ENCODE measurements around the gene CLOCK. TPM values are rescaled to one million over a fixed set of nuclear protein-coding genes. Genes with fewer than 3 reads are reported as not detected.

Gene CLOCK
- total and polyA plus RNA-seq, 5 donors from 2014 or later, result 4.6 to 16.6 (median 7.9) TPM

DNA sequence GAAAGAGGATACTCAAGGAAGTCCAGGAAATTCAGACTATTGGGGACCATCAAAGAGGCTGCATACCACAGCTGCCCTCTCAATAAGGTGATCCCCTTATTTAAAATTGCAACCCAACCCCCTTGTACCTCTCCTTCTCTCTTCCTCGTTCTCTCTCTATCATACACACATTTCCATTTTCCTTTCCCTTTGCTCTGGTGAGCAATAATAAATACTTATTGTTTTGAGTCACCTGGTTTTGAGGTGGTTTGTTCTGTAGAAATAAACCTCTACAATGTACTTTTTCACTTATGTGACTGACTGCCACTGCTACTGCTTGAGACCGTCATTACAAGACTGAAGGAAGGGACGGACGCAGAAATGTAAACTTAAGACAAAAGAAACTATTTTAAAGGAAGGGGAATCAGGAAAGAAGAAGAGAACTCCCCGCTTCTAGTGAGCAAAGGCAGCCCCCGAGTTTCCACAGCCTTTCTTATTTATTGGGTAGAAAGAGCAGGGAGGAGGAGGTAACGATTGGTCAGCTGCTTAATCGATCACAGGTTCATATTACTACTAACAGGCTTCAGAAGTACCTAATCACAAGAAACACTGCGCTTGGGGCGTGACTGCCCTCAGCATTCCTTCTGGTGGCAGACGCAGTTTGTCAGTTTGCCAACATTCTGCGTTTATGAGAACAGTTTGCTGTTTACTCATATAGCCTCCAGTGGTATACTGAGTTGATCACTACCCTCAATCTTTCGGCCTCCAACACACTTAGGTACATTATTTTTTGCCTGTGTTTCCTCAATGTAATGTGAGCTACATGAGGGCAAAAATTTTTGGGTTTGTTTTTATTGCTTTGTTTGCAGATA is 167.9 kb downstream of the CLOCK start:
- H3K27me3 ChIP-seq (ENCODE audit: control insufficient read depth, insufficient read depth, low read length), result no peaks in the 10 kb centered on the region
- H3K4me3 Mint-ChIP-seq, result no peak overlapping the region
- no peak overlapping the region for H3K27ac Mint-ChIP-seq
- H3K27ac ChIP-seq (ENCODE audit: insufficient read depth, low read length, poor library complexity, severe bottlenecking), result no peak overlapping the region
- no peak for ATAC-seq (ENCODE audit: low read depth in 2 of 2)
- no peak for DNase-seq
- no peak overlapping the region for H3K4me3 ChIP-seq (ENCODE audit: low read depth, low read length)
- H3K36me3 Mint-ChIP-seq, result no peaks in the 10 kb centered on the region
- H3K9me3 Mint-ChIP-seq, result no peaks in the 10 kb centered on the region
- no peaks in the 10 kb centered on the region for H3K9me3 ChIP-seq (ENCODE audit: control insufficient read depth in 2 of 2, low read length in 2 of 2)
- no peaks in the 10 kb centered on the region for H3K4me1 ChIP-seq (ENCODE audit: control insufficient read depth, insufficient read depth, low read length, poor library complexity, severe bottlenecking)
- H3K36me3 ChIP-seq (ENCODE audit: control insufficient read depth, insufficient read depth, low read length), result no peaks in the 10 kb centered on the region
- H3K4me1 Mint-ChIP-seq, result no peaks in the 10 kb centered on the region
- H3K27me3 Mint-ChIP-seq, result no peaks in the 10 kb centered on the region

Other genes with a start within 250 kb of the CLOCK start
- gene SRD5A3, start 200.7 kb downstream of the CLOCK start, total RNA-seq, result 3.9 TPM
- gene SRD5A3, start 200.7 kb downstream of the CLOCK start, polyA plus RNA-seq, result 10 to 100 TPM in 1 of 4 donors, 1 to 10 TPM in 3; 7.7 to 18.4 (median 8.7) TPM
- gene TMEM165, start 151.0 kb downstream of the CLOCK start, total RNA-seq, result 44.0 TPM
- gene TMEM165, start 151.0 kb downstream of the CLOCK start, polyA plus RNA-seq, result 10 to 100 TPM; 34.5 to 50.1 (median 44.7) TPM
- gene PDCL2, start 45.3 kb upstream of the CLOCK start, total RNA-seq, result not detected
- gene PDCL2, start 45.3 kb upstream of the CLOCK start, polyA plus RNA-seq, result not detected
- not detected for gene NMU, start 89.4 kb upstream of the CLOCK start, total RNA-seq
- under 1 TPM in 1 of 4 donors, not detected in 3; 0.88 TPM for gene NMU, start 89.4 kb upstream of the CLOCK start, polyA plus RNA-seq